GM18507 (cell line): Measurements from ENCODE around the gene SNW1.
"Not testable (repeated sequence)": the region's sequence is repeated elsewhere in the genome, so short reads cannot be mapped to it uniquely, and the experiment has no call there.

Source experiments
- DNase-seq: peaks from one replicate; pipeline ENCODE4 v3.0.0; 2011; ENCODE audit warnings: low read depth; ENCODE audit not compliant: insufficient read length; ENCODE audit errors: extremely low spot score
- FAIRE-seq: peaks from 2 replicates; lab custom pipeline; 2011; peaks lifted over from hg19 to GRCh38; lab: Jason Lieb, UNC

The SNW1 gene

GRCh38 chr14:77760381-77761204, at the start of gene SNW1:
Gene SNW1 (minus strand): TSS chr14:77761156. CDS start chr14:77761127, 29 bp downstream.
- DNase-seq (peak; percentile 94), FAIRE-seq (peak; percentile 93)

- no peak for DNase-seq
- no peak for FAIRE-seq
Observed at GRCh38 chr14:77809011-77809410, 48.1 kb upstream of the SNW1 start.

- DNase-seq (no peak), FAIRE-seq (no peak)
Observed at GRCh38 chr14:77808250-77808649, 47.3 kb upstream of the SNW1 start.

GRCh38 chr14:77805706-77806105, 44.8 kb upstream of the SNW1 start:
- no peak for FAIRE-seq
- DNase-seq: no peak

- FAIRE-seq (no peak), DNase-seq (no peak)
Observed at GRCh38 chr14:77804592-77804991, 43.6 kb upstream of the SNW1 start.

- FAIRE-seq (no peak), DNase-seq (no peak)
Observed at GRCh38 chr14:77800814-77801213, 39.9 kb upstream of the SNW1 start.

- FAIRE-seq (peak; percentile 66), DNase-seq (peak; percentile 76)
Observed at GRCh38 chr14:77799863-77800730, 39.1 kb upstream of the SNW1 start, which contains the start of gene ADCK1. Gene ADCK1 (plus strand): TSS chr14:77800109. CDS start chr14:77818979, 18,870 bp downstream.

GRCh38 chr14:77799456-77799855, 38.5 kb upstream of the SNW1 start:
- not testable (repeated sequence) for DNase-seq, FAIRE-seq

GRCh38 chr14:77794357-77794756, 33.4 kb upstream of the SNW1 start:
- FAIRE-seq (no peak), DNase-seq (no peak)

- DNase-seq, FAIRE-seq: not testable (repeated sequence)
Observed at GRCh38 chr14:77793255-77793654, 32.3 kb upstream of the SNW1 start.

- DNase-seq (no peak), FAIRE-seq (no peak)
Observed at GRCh38 chr14:77791225-77791600, 30.3 kb upstream of the SNW1 start.

- FAIRE-seq (no peak), DNase-seq (no peak)
Observed at GRCh38 chr14:77790566-77791224, 29.7 kb upstream of the SNW1 start.

GRCh38 chr14:77786148-77786547, 25.2 kb upstream of the SNW1 start:
- FAIRE-seq (no peak), DNase-seq (no peak)

- FAIRE-seq (no peak), DNase-seq (no peak)
Observed at GRCh38 chr14:77782202-77782601, 21.2 kb upstream of the SNW1 start.

- not testable (repeated sequence) for FAIRE-seq, DNase-seq
Observed at GRCh38 chr14:77773966-77774365, 13.0 kb upstream of the SNW1 start.

GRCh38 chr14:77768442-77769069, 7.6 kb upstream of the SNW1 start:
- FAIRE-seq: peak; percentile 77
- not testable (repeated sequence) for DNase-seq

GRCh38 chr14:77763978-77764377, 3.0 kb upstream of the SNW1 start:
- FAIRE-seq: no peak
- DNase-seq: no peak

GRCh38 chr14:77763316-77763715, 2.4 kb upstream of the SNW1 start:
- no peak for FAIRE-seq
- no peak for DNase-seq

GRCh38 chr14:77761205-77761931, 412 bp upstream of the SNW1 start:
- no peak for FAIRE-seq

More at GRCh38 chr14:77761205-77761931, 412 bp upstream of the SNW1 start:
- no peak for DNase-seq
